ENCODE data around the gene FAM227B. TPM values are rescaled to one million over a fixed set of nuclear protein-coding genes. Genes with fewer than 3 reads are reported as not detected.
"Not testable (repeated sequence)": the region's sequence is repeated elsewhere in the genome, so short reads cannot be mapped to it uniquely, and the experiment has no call there.

The FAM227B gene
- total RNA-seq, 1 experiment from 2014 or later: 5.9 TPM

GRCh38 chr15:49382394-49382793, 238.2 kb downstream of the FAM227B start:
- DNase-seq (ENCODE audit: low spot score): no peak

- DNase-seq (ENCODE audit: low spot score): no peak
Measured at GRCh38 chr15:49380912-49381311, 239.7 kb downstream of the FAM227B start.

- no peak for DNase-seq (ENCODE audit: low spot score)
Measured at GRCh38 chr15:49379996-49380395, 240.6 kb downstream of the FAM227B start.

- DNase-seq (ENCODE audit: low spot score): no peak
Measured at GRCh38 chr15:49372366-49372765, 248.3 kb downstream of the FAM227B start.

GRCh38 chr15:49370782-49371181, 249.8 kb downstream of the FAM227B start:
- DNase-seq (ENCODE audit: low spot score): no peak

- DNase-seq (ENCODE audit: low spot score): no peak
Measured at GRCh38 chr15:49366496-49366895, 254.1 kb downstream of the FAM227B start.

GRCh38 chr15:49361370-49361769, 259.2 kb downstream of the FAM227B start:
- DNase-seq (ENCODE audit: low spot score): no peak

GRCh38 chr15:49354439-49354838, 266.2 kb downstream of the FAM227B start:
- not testable (repeated sequence) for DNase-seq (ENCODE audit: low spot score)

GRCh38 chr15:49343546-49343945, 277.1 kb downstream of the FAM227B start:
- no peak for DNase-seq (ENCODE audit: low spot score)

- no peak for DNase-seq (ENCODE audit: low spot score)
Measured at GRCh38 chr15:49339656-49340055, 281.0 kb downstream of the FAM227B start.

GRCh38 chr15:49331951-49332350, 288.7 kb downstream of the FAM227B start:
- DNase-seq (ENCODE audit: low spot score): no peak

- no peak for DNase-seq (ENCODE audit: low spot score)
Measured at GRCh38 chr15:49331442-49331841, 289.2 kb downstream of the FAM227B start.

- no peak for DNase-seq (ENCODE audit: low spot score)
Measured at GRCh38 chr15:49330166-49330565, 290.5 kb downstream of the FAM227B start.

- no peak for DNase-seq (ENCODE audit: low spot score)
Measured at GRCh38 chr15:49328941-49329340, 291.7 kb downstream of the FAM227B start.

- no peak for DNase-seq (ENCODE audit: low spot score)
Measured at GRCh38 chr15:49327927-49328326, 292.7 kb downstream of the FAM227B start.

GRCh38 chr15:49323207-49323606, 297.4 kb downstream of the FAM227B start:
- no peak for DNase-seq (ENCODE audit: low spot score)

GRCh38 chr15:49320351-49320750, 300.3 kb downstream of the FAM227B start:
- DNase-seq (ENCODE audit: low spot score): no peak

- DNase-seq (ENCODE audit: low spot score): no peak
Measured at GRCh38 chr15:49315391-49315823, 305.2 kb downstream of the FAM227B start.

GRCh38 chr15:49314716-49315115, 305.9 kb downstream of the FAM227B start:
- no peak for DNase-seq (ENCODE audit: low spot score)

GRCh38 chr15:49313650-49314049, 307.0 kb downstream of the FAM227B start:
- DNase-seq (ENCODE audit: low spot score): peak; percentile 28

- DNase-seq (ENCODE audit: low spot score): no peak
Measured at GRCh38 chr15:49309889-49310288, 310.7 kb downstream of the FAM227B start.

- DNase-seq (ENCODE audit: low spot score): no peak
Measured at GRCh38 chr15:49308686-49309085, 311.9 kb downstream of the FAM227B start.

GRCh38 chr15:49306551-49306950, 314.1 kb downstream of the FAM227B start:
- DNase-seq (ENCODE audit: low spot score): no peak

- DNase-seq (ENCODE audit: low spot score): no peak
Measured at GRCh38 chr15:49303003-49303402, 317.6 kb downstream of the FAM227B start.

- no peak for DNase-seq (ENCODE audit: low spot score)
Measured at GRCh38 chr15:49301562-49301961, 319.1 kb downstream of the FAM227B start.
